IMR-90 (cell line): ENCODE data around the gene TSC22D3. TPM values are rescaled to one million over a fixed set of nuclear protein-coding genes. Genes with fewer than 3 reads are reported as not detected.

Experiments used
- ATAC-seq: fragments of 200-7000 bp; cut with Tn5 transposase; 2 replicates; pipeline ENCODE4 v1.9.1; 2020; ENCODE audit warnings: low read depth, mild to moderate bottlenecking, moderate library complexity
- BruUV-seq: library from RNA; stranded (reverse); fragments of 400-500 nt; replicated peaks from 2 replicates; lab custom pipeline; 2021; lab: Mats Ljungman, UMichigan
- CTCF ChIA-PET: fragments of 300-600 bp; formaldehyde crosslinking; extraction: SDS; loops from one replicate; lab custom pipeline; 2021; ENCODE audit warnings: antibody characterized with exemption; lab: Yijun Ruan, JAX
- POLR2A ChIA-PET: fragments of 300-600 bp; sonication (Branson Sonifier 250); formaldehyde crosslinking; loops from one replicate; lab custom pipeline; 2022; ENCODE audit warnings: antibody characterized with exemption; ENCODE audit not compliant: unreplicated experiment; lab: Charles Lee
- DNase-seq: peaks from one replicate; pipeline ENCODE4 v3.0.0; 2013
- H2AFZ ChIP-seq: replicated peaks from 2 replicates; pipeline ENCODE3; 2013; ENCODE audit warnings: low read length, mild to moderate bottlenecking; ENCODE audit not compliant: poor library complexity
- H2AK5ac ChIP-seq: 2 replicates; pipeline ENCODE4 v1.6.1; 2013; ENCODE audit warnings: low read depth, low read length, inconsistent platforms
- H2AK9ac ChIP-seq: replicated peaks from 2 replicates; pipeline ENCODE3; 2013; ENCODE audit warnings: mild to moderate bottlenecking, low read depth, low read length, moderate library complexity; ENCODE audit not compliant: poor library complexity
- H2BK120ac ChIP-seq: 2 replicates; pipeline ENCODE4 v1.6.1; 2013; ENCODE audit warnings: low read depth, low read length, inconsistent platforms
- H2BK15ac ChIP-seq: 3 replicates; pipeline ENCODE4 v1.6.1; 2013; ENCODE audit warnings: low read depth, low read length, inconsistent platforms
- H2BK20ac ChIP-seq: 2 replicates; pipeline ENCODE4 v1.6.1; 2013; ENCODE audit warnings: low read depth, mild to moderate bottlenecking, inconsistent platforms, low read length, moderate library complexity
- H2BK5ac ChIP-seq: 2 replicates; pipeline ENCODE4 v1.6.1; 2013; ENCODE audit warnings: mild to moderate bottlenecking, low read depth, low read length, inconsistent platforms; ENCODE audit not compliant: poor library complexity, severe bottlenecking
- H3K14ac ChIP-seq: replicated peaks from 2 replicates; pipeline ENCODE4 v1.6.1; 2013; ENCODE audit warnings: low read depth, low read length, inconsistent platforms
- H3K18ac ChIP-seq: 2 replicates; pipeline ENCODE4 v1.6.1; 2013; ENCODE audit warnings: low read depth, low read length, control low read depth
- H3K23ac ChIP-seq: 2 replicates; pipeline ENCODE4 v1.6.1; 2013; ENCODE audit warnings: low read depth, low read length, inconsistent platforms
- H3K27ac ChIP-seq: 2 replicates; pipeline ENCODE4 v1.5.1; 2013; ENCODE audit warnings: mild to moderate bottlenecking, control low read depth, low read length; ENCODE audit not compliant: insufficient read depth
- H3K27me3 ChIP-seq: 2 replicates; pipeline ENCODE4 v1.6.1; 2013; ENCODE audit warnings: low read length; ENCODE audit not compliant: control insufficient read depth, insufficient read depth
- H3K36me3 ChIP-seq: 2 replicates; pipeline ENCODE4 v1.6.1; 2013; ENCODE audit warnings: low read length, mixed read lengths; ENCODE audit not compliant: control insufficient read depth, insufficient read depth
- H3K4ac ChIP-seq: 2 replicates; pipeline ENCODE4 v1.6.1; 2013; ENCODE audit warnings: low read depth, low read length, inconsistent platforms
- H3K4me1 ChIP-seq: 2 replicates; pipeline ENCODE4 v1.6.1; 2013; ENCODE audit warnings: low read length, mixed read lengths; ENCODE audit not compliant: control insufficient read depth, insufficient read depth
- H3K4me2 ChIP-seq: 2 replicates; pipeline ENCODE4 v1.6.1; 2013; ENCODE audit warnings: low read depth, mild to moderate bottlenecking, control low read depth, low read length, moderate library complexity
- H3K4me3 ChIP-seq: 2 replicates; pipeline ENCODE4 v1.5.1; 2013; ENCODE audit warnings: low read depth, mild to moderate bottlenecking, control low read depth, low read length, moderate library complexity; ENCODE audit not compliant: insufficient read depth
- H3K56ac ChIP-seq: 2 replicates; pipeline ENCODE4 v1.6.1; 2013; ENCODE audit warnings: low read length, inconsistent platforms; ENCODE audit not compliant: insufficient read depth; ENCODE audit errors: extremely low read depth
- H3K79me1 ChIP-seq, 2 experiments: 2 replicates each; pipeline ENCODE4 v1.6.1; 2013; ENCODE audit warnings: low read length in 2 of 2, inconsistent platforms in 1 of 2, low read depth in 1 of 2
- H3K9ac ChIP-seq: 2 replicates; pipeline ENCODE4 v1.6.1; 2013; ENCODE audit warnings: low read depth, low read length, control low read depth
- H3K9me1 ChIP-seq: 2 replicates; pipeline ENCODE4 v1.6.1; 2013; ENCODE audit warnings: low read length, inconsistent platforms; ENCODE audit not compliant: insufficient read depth
- H3K9me3 ChIP-seq: 2 replicates; pipeline ENCODE4 v1.6.1; 2013; ENCODE audit warnings: low read length; ENCODE audit not compliant: control insufficient read depth, insufficient read depth
- H4K20me1 ChIP-seq: 2 replicates; pipeline ENCODE4 v1.6.1; 2013; ENCODE audit warnings: low read length, inconsistent platforms; ENCODE audit not compliant: insufficient read depth
- H4K5ac ChIP-seq: 2 replicates; pipeline ENCODE4 v1.6.1; 2013; ENCODE audit warnings: mild to moderate bottlenecking, low read depth, low read length, control low read depth
- H4K8ac ChIP-seq, 2 experiments: 2 replicates each; pipeline ENCODE4 v1.6.1; 2013; ENCODE audit warnings: low read depth in 2 of 2, low read length in 2 of 2, control low read depth in 1 of 2, inconsistent platforms in 1 of 2
- H4K91ac ChIP-seq: 2 replicates; pipeline ENCODE4 v1.6.1; 2013; ENCODE audit warnings: low read depth, low read length, inconsistent platforms; ENCODE audit not compliant: insufficient read depth
- BHLHE40 ChIP-seq: fragments of 150-350 bp; IDR thresholded peaks from 2 replicates; pipeline ENCODE4 v1.6.1; 2016; ENCODE audit warnings: mild to moderate bottlenecking, low read depth, low read length
- CEBPB ChIP-seq: IDR thresholded peaks from 2 replicates; pipeline ENCODE4 v1.6.1; 2012; ENCODE audit warnings: low read depth, low read length, improper control_type of control experiment
- CHD1 ChIP-seq: IDR thresholded peaks from 2 replicates; pipeline ENCODE4 v1.6.1; 2012; ENCODE audit warnings: low read depth, low read length, improper control_type of control experiment
- CTCF ChIP-seq: conservative IDR thresholded peaks from 2 replicates; pipeline ENCODE4 v1.5.1; 2012; ENCODE audit warnings: mild to moderate bottlenecking, low read depth, low read length, improper control_type of control experiment
- ELK1 ChIP-seq: fragments of 150-350 bp; IDR thresholded peaks from 2 replicates; pipeline ENCODE4 v1.6.1; 2016; ENCODE audit warnings: low read depth, mild to moderate bottlenecking, low read length, moderate library complexity, borderline replicate concordance
- FOS ChIP-seq: fragments of 150-350 bp; IDR thresholded peaks from 2 replicates; pipeline ENCODE4 v1.6.1; 2016; ENCODE audit warnings: low read depth, low read length
- MAFK ChIP-seq: IDR thresholded peaks from 2 replicates; pipeline ENCODE4 v1.6.1; 2012; ENCODE audit warnings: low read depth, low read length, improper control_type of control experiment
- MAZ ChIP-seq: IDR thresholded peaks from 2 replicates; pipeline ENCODE4 v1.6.1; 2012; ENCODE audit warnings: low read depth, mild to moderate bottlenecking, low read length, improper control_type of control experiment, moderate library complexity, borderline replicate concordance
- MXI1 ChIP-seq: IDR thresholded peaks from 2 replicates; pipeline ENCODE4 v1.6.1; 2012; ENCODE audit warnings: low read depth, mild to moderate bottlenecking, low read length, moderate library complexity, borderline replicate concordance
- NFE2L2 ChIP-seq: fragments of 150-350 bp; IDR thresholded peaks from 2 replicates; pipeline ENCODE4 v1.6.1; 2016; ENCODE audit warnings: low read depth, mild to moderate bottlenecking, low read length
- POLR2A ChIP-seq: IDR thresholded peaks from 2 replicates; pipeline ENCODE4 v1.6.1; 2012; ENCODE audit warnings: mild to moderate bottlenecking, low read depth, low read length
- RAD21 ChIP-seq: IDR thresholded peaks from 2 replicates; pipeline ENCODE4 v1.6.1; 2012; ENCODE audit warnings: low read length, improper control_type of control experiment
- RCOR1 ChIP-seq: IDR thresholded peaks from 2 replicates; pipeline ENCODE4 v1.6.1; 2012; ENCODE audit warnings: mild to moderate bottlenecking, low read length, improper control_type of control experiment; ENCODE audit not compliant: insufficient replicate concordance
- SMC3 ChIP-seq: fragments of 150-350 bp; IDR thresholded peaks from 2 replicates; pipeline ENCODE4 v1.6.1; 2016; ENCODE audit warnings: low read depth, mild to moderate bottlenecking, antibody characterized with exemption, low read length, moderate library complexity
- USF2 ChIP-seq: fragments of 150-350 bp; IDR thresholded peaks from 2 replicates; pipeline ENCODE4 v1.6.1; 2017; ENCODE audit warnings: mild to moderate bottlenecking, antibody characterized with exemption, low read length, low read depth
- WGBS, 2 experiments: methylation state at CpG; one replicate each; pipeline versions ENCODE4 v1.1.5 to v1.1.7; 2013; ENCODE audit warnings: missing lambda C conversion rate in 2 of 2; ENCODE audit not compliant: insufficient read length in 1 of 2; ENCODE audit errors: extremely low coverage in 2 of 2; 5-methylcytosine and 5-hydroxymethylcytosine counted together
- dilution Hi-C: fragments of 300-500 bp; cut with HindIII; formaldehyde crosslinking; loops from one replicate; pipeline ENCODE4 v1.14.3; 2018; ENCODE audit warnings: low sequenced_read_pairs; ENCODE audit not compliant: unreplicated experiment
- in situ Hi-C: fragments of 300-500 bp; cut with MboI; formaldehyde crosslinking; loops from 3 replicates; pipeline ENCODE4 v1.14.3; 2019; ENCODE audit warnings: low sequenced_read_pairs, inconsistent platforms, mixed read lengths
- intact Hi-C: fragments of 100-400 bp; cut with micrococcal nuclease; formaldehyde crosslinking; loops from 2 replicates; pipeline ENCODE4 v1.10.0; 2022
- polyA plus RNA-seq, 3 experiments: library from polyadenylated mRNA; depleted of rRNA; stranded (reverse); fragments of >200 nt; gene quantifications; 2 replicates each; pipeline ENCODE4 v1.2.3, GENCODE V29; 2012; ENCODE audit warnings: low replicate concordance in 1 of 3
- total RNA-seq: library from RNA; depleted of rRNA; stranded (reverse); fragments of >200 nt; gene quantifications from 2 replicates; pipeline ENCODE4 v1.2.3, GENCODE V29; 2012

TSC22D3 gene
- total and polyA plus RNA-seq, 2 of the 4 experiments (the other 2 are of a cell fraction): 9.9 to 14.0 TPM

GRCh38 chrX:107677909-107678308, 97.7 kb downstream of the TSC22D3 start:
- no peak for TF ChIP-seq MAFK
- TF ChIP-seq BHLHE40: no peak
- TF ChIP-seq RCOR1: no peak
- TF ChIP-seq CHD1: no peak
- TF ChIP-seq CEBPB: no peak
- no peak for TF ChIP-seq POLR2A
- TF ChIP-seq ELK1: no peak
- no peak for TF ChIP-seq FOS
- no peak for TF ChIP-seq NFE2L2
- no peak for TF ChIP-seq CTCF
- TF ChIP-seq MXI1: no peak
- TF ChIP-seq SMC3: no peak
- no peak for TF ChIP-seq USF2
- no peak for TF ChIP-seq RAD21
- no peak for TF ChIP-seq MAZ
- Histone ChIP-seq H3K79me1 (no peaks in the 10 kb centered on the region), H2BK120ac (no peak overlapping the region), H4K20me1 (no peaks in the 10 kb centered on the region), H3K4ac (no peak overlapping the region), H3K27ac (no peak overlapping the region), H3K23ac (no peak overlapping the region), H4K5ac (no peak overlapping the region), H3K14ac (no peak overlapping the region), H3K4me1 (0 out of 2 replicates have a peak, but pooled peaks cover 1% of the 10 kb centered on the region), H3K9ac (no peak overlapping the region), H4K91ac (no peak overlapping the region; the same call in 1 of the 2 replicates), H2AK5ac (no peak overlapping the region), H3K18ac (no peak overlapping the region), H2BK15ac (no peak overlapping the region), H3K56ac (no peak overlapping the region), H4K8ac (no peak overlapping the region), H3K9me1 (no peaks in the 10 kb centered on the region), H3K36me3 (no peaks in the 10 kb centered on the region), H3K27me3 (peaks cover 20% of the 10 kb centered on the region), H3K4me2 (no peak overlapping the region), H2AFZ (no peak overlapping the region), H2BK5ac (no peak overlapping the region), H2AK9ac (no peak overlapping the region), H3K9me3 (no peaks in the 10 kb centered on the region), H3K4me3 (no peak overlapping the region), H2BK20ac (no peak overlapping the region)
- ChIA-PET CTCF (no interaction called here), POLR2A (no interaction called here)
- no TSS peak for BruUV-seq
- DNase-seq (no peak), ATAC-seq (no peak)
- WGBS, 2 experiments: no CpG with 5 or more reads among the region's 4 CpGs
- intact Hi-C loops: loop anchor here (2.0 to 5.0 kb wide), 2 partner anchors 39 to 99 kb away; partner anchors contain the start of genes NCBP2L and TSC22D3
- in situ Hi-C loops: loop anchor here (5.0 kb wide), 1 partner anchor 39 kb away; no protein-coding TSS in a partner anchor
- dilution Hi-C loops: no loop called here
